Stimulated activated CD4-positive, alpha-beta T cell treated with anti-CD3 and anti-CD28 coated beads, Interleukin-1b, Interleukin-23, amount 100 ng/mL, for 24 hours (primary cell): ENCODE results near the gene PARS2.
A peak's percentile ranks its signal among the peaks of the same experiment; 100 is the strongest.

ENCODE experiments used
- DNase-seq, 4 experiments: peaks; one replicate each; pipeline ENCODE4 v3.0.0-alpha.2; 2020; ENCODE audit warnings: low read depth in 4 of 4, low spot score in 1 of 4

PARS2 gene

DNA sequence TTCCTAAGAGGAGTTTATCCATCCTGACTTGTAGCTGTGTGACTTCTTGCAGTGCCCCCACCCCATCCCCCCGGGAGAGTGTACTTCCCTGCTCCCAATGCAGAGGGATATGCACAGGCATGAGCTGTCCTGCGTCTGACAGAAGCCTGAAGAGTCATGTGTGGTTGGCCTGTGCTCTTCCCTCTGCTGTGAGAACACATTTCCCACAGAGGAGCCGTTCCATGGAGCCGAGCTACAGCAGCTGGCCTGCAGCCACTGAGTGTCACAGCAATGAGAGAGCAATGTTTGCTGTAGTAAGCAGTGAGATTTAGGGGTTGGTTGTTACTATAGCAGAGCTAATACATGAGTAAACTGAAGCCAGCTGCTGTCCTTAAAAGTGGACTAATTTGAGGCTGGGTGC, 22.0 kb downstream of the PARS2 start:
- no peak for DNase-seq

GRCh38 chr1:54741531-54741930, 22.8 kb downstream of the PARS2 start:
- no peak for DNase-seq

DNA sequence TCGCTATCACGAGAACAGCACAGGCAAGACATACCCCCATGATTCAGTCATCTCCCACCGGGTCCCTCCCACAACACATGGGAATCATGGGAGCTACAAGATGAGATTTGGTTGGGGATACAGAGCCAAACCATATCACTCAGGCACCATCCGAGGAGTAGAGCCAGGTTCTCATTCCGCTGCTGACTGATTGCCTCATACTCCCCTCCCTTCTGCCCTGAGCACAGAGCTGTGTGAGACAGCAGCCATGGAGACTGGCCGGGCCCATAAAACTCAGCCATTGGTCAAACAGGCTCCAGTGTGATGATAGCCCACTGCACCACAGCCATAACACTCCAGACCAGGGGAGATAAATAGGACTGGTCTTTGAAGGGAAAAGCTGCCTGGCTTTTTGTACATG, 26.1 kb downstream of the PARS2 start:
- DNase-seq: no peak

DNA sequence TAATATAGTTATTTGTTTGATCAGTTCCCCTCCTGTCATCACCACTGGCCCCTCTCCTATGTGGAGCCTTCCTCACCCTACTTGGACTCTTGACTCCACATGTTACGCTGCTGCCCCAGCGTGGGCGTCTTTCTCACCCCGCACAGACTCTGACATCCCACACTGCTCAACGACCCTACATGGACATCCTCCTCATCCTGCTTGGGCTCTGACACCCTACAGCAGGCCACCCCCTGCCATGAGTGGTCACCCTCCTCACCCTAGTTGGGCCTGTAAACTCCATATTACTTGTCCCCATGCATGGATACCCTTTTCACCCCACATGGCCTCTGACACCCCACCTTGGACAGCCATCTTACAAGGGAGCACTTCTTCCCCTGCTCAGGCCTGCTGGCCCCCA, 27.6 kb downstream of the PARS2 start:
- no peak for DNase-seq

GRCh38 chr1:54728027-54728426, 36.3 kb downstream of the PARS2 start:
- DNase-seq: no peak

DNA sequence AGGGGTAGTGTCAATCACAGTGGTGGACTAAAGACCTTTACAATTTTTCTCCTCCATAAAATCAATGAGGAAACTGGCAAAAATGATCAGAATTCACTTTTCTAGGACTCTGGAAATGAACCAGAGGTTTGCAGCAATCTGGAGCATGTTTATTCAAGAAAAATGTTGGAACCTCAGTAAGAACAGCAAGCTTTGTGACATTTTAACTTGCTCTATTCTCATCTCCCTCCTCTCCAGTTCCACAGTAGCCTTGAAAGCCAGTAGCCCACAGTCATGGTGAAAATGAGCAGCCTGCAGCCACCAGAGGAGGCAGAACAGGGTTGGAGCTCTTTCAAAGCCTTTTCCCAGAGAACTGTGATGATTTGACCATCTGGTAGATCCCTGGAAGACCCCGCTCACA, 39.6 kb downstream of the PARS2 start:
- DNase-seq: no peak

- no peak for DNase-seq
Measured at GRCh38 chr1:54723985-54724384, 40.3 kb downstream of the PARS2 start.

DNA sequence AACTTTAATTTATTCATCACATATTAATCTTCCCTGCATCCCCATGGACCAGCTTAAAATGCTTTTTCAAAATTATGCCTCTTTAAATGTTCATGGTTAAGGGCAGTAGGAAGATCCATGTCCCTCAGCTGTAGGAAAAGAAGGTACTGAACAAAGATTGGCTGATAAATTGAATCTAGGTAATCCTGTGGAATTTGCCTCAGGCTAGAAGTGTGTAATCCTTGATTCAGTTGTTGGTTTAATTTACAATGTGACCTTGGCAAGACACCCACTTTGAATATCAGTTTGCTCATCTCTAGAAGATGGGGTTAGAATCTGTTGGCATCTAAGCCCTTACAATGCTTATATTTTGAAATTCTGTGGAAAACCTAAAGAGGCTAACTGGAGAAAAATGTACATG, 42.6 kb downstream of the PARS2 start:
- DNase-seq: no peak

- DNase-seq: no peak
Measured at GRCh38 chr1:54716299-54717047, 47.9 kb downstream of the PARS2 start.

DNA sequence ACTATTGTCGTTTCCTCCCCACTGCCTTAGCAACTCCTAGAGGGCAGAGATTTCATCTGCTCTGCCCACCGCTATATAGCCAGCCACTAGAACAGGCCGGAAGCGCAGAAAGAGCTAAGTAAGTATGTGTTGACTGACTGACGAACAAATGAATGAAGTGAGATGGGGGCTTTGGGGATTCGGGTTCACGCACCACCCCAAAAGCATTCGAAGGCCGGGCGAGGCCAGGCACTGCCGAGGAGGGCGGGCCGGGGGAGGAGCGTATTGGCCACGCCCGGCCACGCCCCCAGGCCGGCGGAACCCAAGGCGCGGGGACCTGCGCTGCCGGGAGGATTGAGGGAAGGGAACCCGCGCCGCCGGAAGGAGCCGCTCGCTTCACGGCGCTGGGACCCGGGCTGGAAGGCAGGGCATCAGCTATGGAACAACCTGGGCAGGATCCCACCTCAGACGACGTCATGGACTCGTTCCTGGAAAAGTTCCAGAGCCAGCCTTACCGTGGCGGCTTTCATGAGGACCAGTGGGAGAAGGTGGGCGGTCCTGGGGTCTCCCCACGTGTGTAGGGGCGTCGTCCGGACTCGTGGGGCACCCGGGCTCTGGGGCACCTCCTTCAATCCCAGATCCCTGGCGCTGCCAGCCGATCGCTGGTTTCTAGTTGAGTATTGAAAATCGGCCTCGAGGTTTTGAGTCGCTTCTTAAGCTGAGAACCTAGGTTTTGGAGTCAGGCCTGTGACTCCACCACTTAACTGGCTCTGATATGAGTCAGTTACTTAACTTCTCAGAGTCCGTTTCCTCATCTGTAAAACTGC, 48.6 kb downstream of the PARS2 start, which contains the start of gene TTC4:
Gene TTC4, plus strand, starts transcription at position 369 of the 806 bp plus-strand sequence. Its CDS starts 48 bp downstream, at position 417.
- DNase-seq: peak; percentile 63 to 78 (median 75)

- no peak for DNase-seq
Measured at GRCh38 chr1:54714881-54715492, 49.3 kb downstream of the PARS2 start.

- DNase-seq: no peak
Measured at GRCh38 chr1:54711536-54711935, 52.8 kb downstream of the PARS2 start.

DNA sequence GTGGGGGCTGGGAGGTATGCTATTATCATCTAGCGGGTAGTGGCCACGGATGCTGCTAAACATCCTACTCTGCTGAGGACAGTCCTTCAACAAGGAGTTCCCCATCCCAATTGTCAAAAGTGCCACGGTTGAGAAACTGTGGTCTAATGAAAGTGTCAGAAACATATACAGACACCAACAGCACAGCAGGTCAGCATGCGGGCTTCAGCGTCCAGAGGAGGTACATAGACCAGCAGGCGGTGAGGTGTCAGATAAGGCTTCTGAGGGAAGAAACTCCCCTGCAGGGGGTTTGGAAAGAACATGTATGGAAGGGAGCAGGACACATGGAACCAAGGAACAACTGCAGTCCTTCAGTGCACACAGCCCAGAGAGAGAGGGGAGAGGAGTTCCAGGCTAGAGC, 53.5 kb downstream of the PARS2 start:
- DNase-seq: no peak

GRCh38 chr1:54710434-54710833, 53.9 kb downstream of the PARS2 start:
- no peak for DNase-seq

DNA sequence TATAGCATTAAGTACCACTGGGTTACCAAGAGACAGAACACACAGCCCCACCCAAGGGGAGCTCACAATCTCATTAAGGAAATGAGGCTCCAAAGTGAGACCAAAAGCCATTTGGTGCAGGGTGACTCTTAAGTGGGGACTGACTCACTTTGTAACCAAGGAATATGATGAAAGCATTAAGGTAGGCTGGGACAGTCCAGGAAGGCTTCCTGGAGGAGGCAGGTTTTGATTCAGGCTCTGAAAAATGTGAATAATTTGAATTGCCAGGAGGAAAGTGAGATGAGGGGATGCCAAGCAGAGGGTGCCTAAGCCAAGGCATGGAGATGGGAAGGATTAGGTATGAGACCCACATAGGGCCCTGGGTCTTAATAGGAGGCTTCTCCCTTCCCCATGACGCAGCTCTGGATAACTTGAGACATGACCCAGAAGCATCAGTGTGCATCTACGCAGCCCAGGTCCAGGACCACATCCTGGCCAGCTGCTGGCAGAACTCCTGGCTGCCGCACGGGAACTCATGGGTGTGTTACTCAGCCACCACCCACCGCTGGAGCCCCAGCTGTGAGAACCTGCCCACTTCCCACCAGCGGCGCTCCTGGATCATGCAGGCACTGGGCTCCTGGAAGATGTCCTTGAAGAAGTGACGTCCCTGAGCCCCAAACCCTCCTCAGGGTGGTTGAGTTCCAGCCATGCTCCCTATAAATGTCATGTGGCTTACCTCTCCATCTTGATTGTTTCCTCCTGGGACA, 54.6 kb downstream of the PARS2 start:
- no peak for DNase-seq

- no peak for DNase-seq
Measured at GRCh38 chr1:54708385-54708784, 55.9 kb downstream of the PARS2 start.
